ENCODE results near the gene IRS2.
"Not testable (repeated sequence)": the region's sequence is repeated elsewhere in the genome, so short reads cannot be mapped to it uniquely, and the experiment has no call there.

IRS2 gene

DNA sequence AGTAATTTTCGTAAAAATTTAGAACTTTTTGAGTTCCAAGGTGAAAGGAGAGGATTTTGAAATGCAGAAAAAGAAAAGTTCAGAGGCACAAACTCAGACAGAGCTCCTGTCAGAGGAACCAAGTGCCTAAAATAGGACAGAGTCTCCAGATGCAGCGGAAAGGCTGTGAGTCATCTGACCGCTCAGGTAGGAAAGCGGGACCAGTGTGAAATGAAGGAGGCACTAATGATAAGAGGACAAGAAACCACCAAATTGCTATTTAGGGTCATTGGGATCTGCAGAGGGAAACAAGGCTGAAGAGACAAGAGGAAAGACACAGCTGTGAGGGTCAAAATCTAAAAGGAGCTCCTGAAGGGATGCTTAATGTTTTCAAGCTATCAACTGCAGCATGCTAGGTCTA lies 34.9 kb downstream of the IRS2 start:
- no peak for DNase-seq (ENCODE audit: low spot score)

DNA sequence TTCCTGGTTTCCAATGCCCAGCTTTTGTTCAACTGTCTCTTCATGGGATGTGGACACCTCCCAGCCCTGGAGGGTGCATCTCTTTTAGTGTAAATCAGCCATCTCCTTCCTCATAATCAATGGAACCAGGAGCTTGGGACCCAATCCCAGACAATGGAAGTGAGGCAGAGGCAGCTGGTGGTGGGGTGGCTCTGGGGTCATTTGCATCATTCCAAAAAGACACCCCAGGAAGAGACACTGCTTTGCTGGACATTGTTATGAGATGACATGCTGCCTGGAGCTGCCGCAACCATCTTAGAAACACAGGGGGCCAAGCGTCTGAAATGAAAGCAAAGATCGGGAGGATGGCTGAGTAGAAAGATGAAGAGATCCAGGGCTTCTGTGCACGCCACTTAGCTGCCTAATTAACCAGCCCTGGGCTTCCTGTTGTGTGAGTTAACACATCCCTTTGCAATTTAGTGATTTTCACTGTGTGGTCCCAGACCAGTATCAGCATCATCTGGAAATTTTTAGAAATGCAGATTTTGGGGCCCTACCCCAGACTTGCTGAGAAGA lies 36.1 kb downstream of the IRS2 start:
- DNase-seq (ENCODE audit: low spot score), result no peak

DNA sequence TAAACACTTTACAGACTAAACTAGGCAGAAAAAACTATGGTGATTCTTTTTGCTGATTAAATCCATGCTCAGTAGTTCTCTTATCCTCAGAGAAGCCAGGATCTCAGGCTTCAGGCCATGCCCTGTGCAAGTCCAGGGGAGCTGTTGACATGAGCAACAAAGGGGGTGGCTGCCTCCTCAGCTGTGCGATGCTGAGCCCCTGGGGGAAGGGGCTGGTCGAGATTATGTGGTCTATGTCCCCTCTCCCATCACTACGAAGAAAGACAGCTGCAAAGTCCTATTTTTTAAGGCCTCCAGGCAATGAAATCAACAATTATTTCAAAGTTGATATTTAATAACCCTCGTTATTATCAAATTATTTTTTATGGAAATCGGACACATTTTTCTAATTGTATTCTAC lies 37.0 kb downstream of the IRS2 start:
- no peak for DNase-seq (ENCODE audit: low spot score)

DNA sequence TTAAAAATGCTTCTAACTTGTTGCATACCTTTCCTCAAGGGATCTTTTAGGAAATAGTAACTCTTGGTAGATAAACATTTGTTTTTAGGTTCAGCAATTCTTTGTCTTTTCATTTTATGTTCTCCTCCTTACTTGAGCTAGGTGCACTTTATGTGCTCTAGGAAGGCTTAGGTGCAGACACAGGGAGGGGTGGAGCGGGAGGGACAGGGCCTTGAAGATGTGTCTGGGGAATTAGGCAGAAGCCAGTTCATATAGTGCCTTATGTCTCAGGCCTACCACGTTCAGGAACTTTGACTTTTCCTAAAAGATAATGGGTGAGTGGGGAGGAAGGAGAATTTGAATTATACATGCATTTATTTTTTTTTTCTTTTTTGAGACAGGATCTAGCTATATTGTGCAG lies 37.7 kb downstream of the IRS2 start:
- no peak for DNase-seq (ENCODE audit: low spot score)

- no peak for DNase-seq (ENCODE audit: low spot score)
These were observed 38.9 kb downstream of the IRS2 start for GRCh38 chr13:109747524-109747923.

DNA sequence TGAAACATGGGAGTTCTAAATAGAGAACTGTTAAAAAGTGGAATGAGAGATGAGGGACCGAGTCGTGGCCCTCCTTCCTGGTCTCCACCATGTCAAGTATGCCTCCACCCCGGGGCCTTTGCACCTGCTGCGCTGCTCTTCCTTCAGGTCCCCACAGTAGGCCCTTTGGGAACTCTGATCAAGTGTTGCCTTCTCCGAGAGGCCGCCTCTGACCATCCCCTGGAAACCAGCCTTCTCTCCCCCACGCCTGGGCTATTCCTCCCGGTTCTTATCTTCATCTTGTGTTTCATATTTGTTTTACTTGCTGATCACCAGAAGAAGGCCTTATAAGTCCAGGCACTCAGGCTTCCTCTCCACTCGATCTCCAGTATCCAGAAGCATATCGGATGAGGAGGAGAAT lies 40.0 kb downstream of the IRS2 start:
- DNase-seq (ENCODE audit: low spot score), result no peak

GRCh38 chr13:109745702-109746101 lies 40.7 kb downstream of the IRS2 start:
- DNase-seq (ENCODE audit: low spot score), result no peak

DNA sequence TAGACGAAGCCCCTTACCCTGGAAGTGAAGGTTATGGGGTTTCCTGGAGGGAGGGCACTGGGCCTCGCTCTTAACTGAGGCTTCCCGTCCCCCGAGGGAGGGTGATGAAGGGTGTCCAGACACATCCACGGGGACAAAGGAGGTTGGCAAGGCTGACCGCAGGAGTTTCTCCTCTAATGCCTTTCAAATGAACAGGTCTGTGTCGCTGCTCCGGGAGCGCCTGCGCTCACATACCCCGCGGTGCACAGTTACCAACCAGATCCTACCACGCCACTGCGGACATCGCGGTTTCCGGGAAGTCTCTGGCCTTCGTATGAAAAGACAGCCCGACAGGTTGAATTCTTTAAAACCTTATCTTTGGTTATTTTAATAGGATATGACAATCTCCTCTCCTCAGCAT lies 41.3 kb downstream of the IRS2 start:
- no peak for DNase-seq (ENCODE audit: low spot score)

DNA sequence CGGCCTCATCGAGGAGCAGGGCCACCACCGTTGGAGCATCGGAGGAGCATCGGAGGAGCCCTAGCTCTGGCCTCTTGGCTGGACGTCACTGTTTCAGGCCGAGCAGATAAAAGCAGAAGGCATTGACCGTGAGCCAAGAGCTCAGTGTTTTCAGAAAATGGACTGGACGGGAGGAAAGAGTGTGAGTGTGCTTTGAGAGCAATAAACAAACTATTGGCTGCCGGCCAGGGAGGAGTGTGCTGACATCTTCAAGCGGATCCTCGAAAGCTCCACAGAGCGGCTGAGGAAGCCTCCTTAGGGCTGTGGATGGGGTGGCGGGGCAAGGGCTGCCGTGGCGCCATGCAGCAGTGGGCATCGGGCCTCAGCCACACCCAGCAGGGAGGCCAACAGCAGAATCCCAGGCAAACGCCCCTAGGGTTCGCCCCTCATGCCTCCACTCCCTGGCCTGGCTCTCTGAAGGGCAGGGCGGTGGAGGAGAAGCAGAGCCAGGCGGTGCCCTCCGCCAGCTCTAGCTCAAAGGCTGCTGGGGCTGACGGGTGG lies 41.8 kb downstream of the IRS2 start:
- DNase-seq (ENCODE audit: low spot score), result peak; percentile 59

DNA sequence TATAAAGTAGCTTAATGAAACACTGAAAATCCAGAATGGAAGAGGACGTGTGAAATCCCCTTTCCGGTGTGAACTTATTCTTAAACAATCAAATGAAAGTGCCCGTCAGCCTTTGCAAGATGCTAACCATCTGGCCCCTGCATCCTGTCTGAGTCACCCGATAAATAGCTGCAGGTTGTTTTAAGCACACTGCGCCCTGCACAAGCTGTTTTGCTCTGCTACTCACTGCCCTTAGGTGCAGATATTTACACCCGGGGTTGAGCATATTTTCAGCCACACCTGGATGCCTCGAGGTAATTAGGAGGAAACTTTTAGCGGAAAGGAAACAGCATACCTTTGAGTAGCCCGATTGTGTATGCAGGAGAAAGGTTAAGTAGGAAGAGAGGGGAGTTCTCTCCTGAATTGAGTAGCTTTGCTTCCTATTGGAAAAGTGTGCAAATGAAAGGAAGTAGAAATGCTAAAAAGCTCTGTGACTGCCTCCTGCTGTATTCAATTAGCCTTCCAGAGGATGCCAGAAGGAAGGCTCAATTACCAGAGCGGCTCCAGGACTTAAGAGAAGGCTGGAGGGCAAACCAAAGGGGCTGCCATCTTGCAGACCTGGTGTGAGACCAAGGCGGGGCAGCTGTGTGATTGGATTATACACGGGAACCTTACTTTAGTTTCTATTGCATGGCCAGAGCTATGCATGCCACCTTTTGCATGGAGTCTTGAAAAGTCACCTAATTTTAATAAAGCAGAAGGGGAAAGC lies 42.5 kb downstream of the IRS2 start:
- DNase-seq (ENCODE audit: low spot score), result no peak

- no peak for DNase-seq (ENCODE audit: low spot score)
These were observed 44.4 kb downstream of the IRS2 start for GRCh38 chr13:109741966-109742365.

- no peak for DNase-seq (ENCODE audit: low spot score)
These were observed 45.7 kb downstream of the IRS2 start for GRCh38 chr13:109740721-109741120.

DNA sequence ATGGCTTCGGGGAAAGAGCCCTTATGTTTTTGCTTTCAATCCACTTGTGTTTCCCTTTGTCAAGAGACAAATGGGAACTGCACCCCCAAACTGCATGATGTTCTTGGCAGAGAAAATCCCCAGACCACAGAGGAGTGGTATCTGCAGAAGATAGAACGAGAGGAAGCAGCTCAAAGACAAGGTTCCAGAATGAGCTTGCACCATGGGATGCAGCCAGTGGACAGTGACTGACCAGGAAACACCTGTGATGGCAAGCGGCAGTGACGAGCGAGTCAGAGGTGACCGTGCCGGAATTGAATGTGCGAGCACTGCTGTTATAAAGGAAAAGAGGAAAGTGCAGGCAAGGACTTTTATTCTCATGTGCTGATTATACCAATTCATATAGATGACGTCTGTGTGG lies 46.3 kb downstream of the IRS2 start:
- DNase-seq (ENCODE audit: low spot score), result no peak

GRCh38 chr13:109738298-109738746 lies 48.1 kb downstream of the IRS2 start:
- DNase-seq (ENCODE audit: low spot score), result no peak

GRCh38 chr13:109737606-109738005 lies 48.8 kb downstream of the IRS2 start:
- DNase-seq (ENCODE audit: low spot score), result peak; percentile 63

DNA sequence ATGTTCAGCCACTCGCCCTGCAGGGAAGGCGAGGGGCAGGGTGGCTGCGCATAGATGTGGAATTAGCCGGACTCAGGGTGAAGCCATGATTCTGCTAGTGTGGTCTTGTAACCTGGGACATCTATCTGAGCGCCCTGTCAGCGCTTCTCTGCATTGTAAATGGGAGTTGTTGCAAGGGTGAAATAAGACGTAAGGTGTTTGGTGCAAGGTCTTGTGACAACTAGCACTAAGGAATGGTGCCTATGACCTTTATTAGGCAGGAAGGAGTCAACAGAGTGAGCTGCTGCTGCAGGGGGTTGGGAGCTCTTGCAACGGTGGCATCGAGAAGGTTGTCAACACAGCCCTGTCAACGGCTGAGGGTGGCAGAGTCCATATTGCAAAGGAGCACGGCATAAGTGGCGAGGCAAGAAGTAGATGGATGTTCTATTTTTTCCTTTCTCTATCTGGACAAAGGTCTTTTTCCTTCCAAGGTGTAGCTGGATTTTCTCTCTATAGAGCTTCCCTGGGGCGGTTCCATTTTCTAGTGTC lies 49.3 kb downstream of the IRS2 start:
- DNase-seq (ENCODE audit: low spot score), result no peak

DNA sequence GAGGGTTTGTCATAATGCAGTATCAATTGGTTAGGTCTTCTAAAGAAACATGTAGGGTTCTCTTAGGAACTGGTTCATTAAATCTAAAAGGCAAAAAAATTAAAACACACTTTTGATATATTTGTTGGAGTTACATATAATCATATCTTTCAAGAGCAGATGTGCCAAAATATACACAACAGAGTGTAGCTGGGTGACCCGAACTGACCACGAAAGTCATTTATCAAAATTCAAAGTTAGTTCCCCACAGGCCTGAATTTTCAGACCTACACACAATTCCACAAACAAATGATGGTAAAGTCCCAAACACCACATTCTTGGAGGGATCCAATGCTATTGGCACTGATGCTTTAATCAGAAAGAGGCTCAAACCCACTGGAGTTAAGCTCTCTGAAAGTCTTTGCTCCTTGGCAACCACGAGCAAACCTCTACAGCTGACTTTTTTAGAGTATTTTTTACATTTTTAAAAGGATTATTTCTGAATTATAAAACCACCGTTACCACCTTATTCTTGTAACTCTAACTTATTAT lies 50.9 kb downstream of the IRS2 start:
- DNase-seq (ENCODE audit: low spot score), result no peak

DNA sequence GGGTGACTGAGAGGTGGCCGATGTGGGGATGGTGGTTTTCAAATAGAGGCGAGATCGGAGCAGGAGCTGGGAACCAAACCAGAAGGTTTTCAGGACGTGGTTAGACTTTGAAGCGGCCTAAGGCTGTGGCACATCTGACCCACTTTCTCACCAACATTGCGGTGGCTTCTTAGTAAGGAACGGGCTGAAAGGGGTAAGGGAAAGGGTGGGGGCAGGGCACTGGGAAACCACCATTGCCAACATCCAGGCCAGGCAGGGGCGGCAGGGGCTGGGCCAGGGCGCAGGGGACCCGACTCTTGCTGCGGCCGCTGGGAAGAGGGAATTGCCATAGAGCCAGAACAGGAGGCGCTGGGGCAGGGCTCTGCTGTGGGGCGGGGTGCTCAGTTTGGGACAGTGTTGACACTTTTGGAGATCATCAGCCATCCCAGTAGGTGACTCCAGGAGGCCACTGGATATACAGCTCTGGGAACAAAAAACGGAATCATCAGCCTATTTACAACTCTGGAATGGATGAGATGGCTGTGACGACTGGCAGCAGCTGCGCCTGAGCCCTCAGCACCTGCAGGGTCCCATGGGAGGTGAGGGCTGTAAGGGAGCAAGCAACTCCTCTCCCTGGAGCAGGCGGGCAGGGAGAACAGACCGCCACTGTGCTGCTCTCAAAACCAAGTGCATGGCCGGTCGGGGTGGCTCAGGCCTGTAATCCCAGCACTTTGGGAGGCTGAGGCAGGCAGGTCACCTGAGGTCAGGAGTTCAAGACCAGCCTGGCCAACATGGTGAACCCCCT lies 52.2 kb downstream of the IRS2 start:
- no peak for DNase-seq (ENCODE audit: low spot score)

GRCh38 chr13:109733550-109733949 lies 52.8 kb downstream of the IRS2 start:
- DNase-seq (ENCODE audit: low spot score), result no peak

DNA sequence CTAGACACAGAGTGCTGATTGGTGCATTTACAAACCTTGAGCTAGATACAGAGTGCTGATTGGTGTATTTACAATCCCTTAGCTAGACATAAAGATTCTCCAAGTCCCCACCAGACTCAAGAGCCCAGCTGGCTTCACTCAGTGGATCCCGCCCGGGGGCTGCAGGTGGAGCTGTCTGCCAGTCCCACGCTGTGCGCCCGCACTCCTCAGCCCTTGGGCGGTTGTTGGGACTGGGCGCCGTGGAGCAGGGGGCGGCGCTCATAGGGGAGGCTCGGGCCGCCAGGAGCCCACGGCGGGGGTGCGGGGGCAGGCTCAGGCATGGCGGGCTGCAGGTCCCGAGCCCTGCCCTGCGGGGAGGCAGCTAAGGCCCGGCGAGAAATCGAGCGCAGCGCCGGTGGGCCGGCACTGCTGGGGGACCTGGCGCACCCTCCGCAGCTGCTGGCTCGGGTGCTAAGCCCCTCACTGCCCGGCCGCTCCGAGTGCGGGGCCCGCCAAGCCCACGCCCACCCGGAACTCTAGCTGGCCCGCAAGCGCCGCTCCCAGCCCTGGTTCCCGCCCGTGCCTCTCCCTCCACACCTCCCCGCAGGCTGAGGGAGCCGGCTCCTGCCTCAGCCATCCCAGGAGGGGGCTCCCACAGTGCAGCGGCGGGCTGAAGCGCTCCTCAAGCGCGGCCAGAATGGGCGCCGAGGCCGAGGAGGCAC lies 53.8 kb downstream of the IRS2 start:
- DNase-seq (ENCODE audit: low spot score), result not testable (repeated sequence)

DNA sequence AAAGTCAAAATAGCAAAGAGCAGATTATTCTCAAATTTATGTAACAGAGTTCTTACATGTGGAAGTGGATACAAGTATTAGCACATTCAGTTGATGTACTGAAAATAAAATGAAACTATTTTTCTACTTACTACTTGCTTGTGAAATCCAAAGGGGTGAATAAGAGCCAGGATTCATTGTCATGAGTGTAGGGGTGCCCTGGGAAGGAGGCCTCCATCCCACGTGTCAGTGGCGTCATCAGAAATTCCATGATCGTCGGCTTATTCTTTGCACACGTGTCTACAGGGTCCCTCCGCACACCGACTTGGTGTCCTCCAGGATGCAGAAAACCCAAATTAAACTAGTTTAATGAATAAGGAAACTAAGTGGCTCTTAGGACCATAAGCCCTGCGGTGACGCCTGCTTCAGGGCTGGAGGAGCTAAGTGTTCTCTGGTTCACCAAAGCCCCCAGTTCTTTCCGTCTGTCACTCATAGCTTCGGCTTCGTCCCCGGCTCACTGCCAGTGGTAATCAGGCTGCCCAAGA lies 55.5 kb downstream of the IRS2 start:
- no peak for DNase-seq (ENCODE audit: low spot score)
